Fibroblast of skin of right biceps (primary cell): ENCODE measurements around the gene VSTM4.

Experiments
- DNase-seq: peaks from one replicate; pipeline ENCODE4 v3.0.0-alpha.2; 2013

VSTM4 gene

DNA sequence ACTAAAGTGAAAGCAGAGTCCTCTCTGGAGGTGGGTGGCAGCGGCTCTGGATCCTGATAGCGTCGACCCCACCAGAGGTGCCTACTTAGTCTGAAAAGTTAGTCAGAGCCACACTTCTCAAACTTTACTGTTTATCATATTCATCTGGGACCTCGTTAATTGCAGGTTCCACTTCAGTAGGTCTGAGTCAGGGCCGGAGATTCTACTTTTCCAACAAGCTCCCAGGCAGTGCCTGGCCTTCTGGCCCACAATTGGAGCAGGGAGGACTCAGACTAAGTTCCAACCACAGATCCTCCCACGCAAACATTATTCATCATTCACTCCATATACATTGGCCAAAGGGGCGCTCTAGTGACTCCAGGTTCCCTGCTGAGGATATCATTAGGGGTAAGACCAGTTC lies 78.1 kb downstream of the VSTM4 start:
- DNase-seq = peak; percentile 58

DNA sequence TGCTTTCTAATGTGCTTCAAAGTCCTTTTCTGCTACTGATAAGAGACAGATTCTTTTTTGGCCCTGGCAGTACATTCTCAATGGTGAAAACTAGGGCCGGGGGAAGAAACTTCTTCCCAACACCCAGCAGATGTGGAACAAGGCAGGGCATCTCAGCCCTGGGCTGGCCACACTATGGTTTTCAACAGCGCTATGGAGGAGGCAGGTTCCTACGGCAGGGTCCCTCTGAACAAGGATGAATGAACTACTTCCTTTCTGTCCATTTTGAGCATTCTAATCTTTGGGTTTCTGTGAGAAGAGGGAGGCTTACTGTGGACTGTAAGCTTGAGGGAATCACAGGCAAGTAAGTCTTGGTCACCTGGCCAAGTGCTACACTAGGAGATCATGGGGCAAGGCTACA lies 78.7 kb downstream of the VSTM4 start:
- no peak for DNase-seq

DNA sequence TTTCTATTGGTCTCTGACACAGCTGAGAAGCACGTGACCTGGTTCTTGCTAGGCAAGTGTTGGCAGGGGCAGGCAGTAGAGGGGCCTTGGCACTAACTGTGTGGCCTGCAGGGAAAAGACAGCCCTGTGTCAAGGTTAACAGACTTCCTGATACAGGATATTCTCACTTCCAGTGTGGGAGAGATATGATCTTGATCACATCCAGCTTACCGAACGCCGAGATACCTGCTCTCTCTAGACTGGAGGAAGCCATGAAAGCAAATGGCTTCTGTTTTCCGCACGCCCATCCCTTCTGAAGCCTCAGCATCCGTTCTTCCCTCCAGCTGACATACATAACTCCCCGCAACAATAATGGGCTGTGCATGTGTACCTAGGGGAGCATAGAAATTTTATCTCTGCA lies 79.4 kb downstream of the VSTM4 start:
- DNase-seq = no peak

DNA sequence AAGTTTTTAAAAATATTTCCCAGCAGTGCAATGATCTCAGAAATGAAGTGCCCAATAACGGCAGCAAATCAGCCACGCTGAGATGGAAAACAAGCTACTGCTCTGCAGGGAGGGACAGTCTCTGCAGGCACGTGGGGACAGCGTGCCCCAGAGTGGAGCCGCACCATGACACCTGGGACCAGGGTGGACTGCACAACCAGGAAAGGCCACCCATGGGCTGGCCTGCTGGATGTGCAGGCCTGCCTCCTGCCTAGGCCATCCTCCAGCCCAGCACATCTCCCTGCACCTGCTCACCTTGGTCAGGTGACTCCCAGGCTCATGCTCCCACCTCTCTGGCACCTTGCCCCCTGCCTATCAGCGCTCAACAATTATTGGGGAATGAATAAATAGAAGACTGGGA lies 80.4 kb downstream of the VSTM4 start:
- no peak for DNase-seq

DNA sequence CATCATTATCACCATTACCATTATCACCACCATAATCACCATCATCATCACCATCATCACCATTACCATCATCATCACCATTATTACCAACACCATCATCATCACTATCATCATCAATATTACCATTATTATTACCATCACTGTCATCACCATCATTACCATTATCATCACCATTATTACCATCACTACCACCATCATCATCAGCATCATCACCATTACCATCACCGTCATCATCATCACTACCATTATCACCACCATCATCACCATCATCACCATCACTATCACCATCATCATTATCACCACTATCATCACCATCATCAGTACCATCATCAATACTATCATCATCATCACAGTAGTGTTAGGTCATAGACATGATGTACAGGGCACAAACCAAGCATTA lies 81.4 kb downstream of the VSTM4 start:
- DNase-seq = no peak

DNA sequence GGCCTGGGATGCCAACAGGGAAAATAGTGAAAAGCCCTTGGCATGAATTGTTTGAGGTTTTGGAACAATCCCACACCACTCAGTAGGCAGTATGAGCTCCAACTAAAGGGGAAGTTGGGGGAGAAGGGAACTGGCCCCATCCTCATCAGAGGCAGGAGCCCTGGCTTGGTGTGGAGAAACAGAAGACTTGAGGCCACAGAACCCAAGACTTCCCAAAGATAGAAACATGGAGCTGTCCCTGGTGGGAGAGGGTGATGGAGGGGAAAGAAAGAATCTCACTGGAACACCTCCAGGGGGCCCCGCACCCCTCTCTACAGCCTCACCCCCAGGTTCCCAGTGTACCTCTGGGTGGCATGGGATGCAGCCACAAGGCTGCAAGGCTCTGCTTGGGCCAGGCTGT lies 85.7 kb downstream of the VSTM4 start:
- DNase-seq = no peak

DNA sequence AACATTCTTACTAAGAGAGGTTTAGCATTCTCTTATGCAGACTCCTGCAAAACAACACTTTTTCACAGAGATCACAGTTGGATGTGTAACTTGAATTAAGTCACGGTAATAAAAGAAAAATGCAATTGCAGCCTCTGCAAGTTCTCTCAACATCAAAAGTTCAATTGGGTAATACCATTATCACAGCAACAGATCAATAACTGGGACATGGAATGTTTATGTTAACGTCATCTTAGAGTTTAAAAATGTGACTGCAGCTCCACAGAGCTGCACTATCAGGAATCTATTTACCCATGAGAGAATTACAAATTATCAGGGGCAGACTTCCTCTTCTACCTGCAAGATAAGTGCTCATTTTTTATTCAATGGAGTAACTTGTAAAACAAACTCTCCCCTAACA lies 86.7 kb downstream of the VSTM4 start:
- DNase-seq = no peak

DNA sequence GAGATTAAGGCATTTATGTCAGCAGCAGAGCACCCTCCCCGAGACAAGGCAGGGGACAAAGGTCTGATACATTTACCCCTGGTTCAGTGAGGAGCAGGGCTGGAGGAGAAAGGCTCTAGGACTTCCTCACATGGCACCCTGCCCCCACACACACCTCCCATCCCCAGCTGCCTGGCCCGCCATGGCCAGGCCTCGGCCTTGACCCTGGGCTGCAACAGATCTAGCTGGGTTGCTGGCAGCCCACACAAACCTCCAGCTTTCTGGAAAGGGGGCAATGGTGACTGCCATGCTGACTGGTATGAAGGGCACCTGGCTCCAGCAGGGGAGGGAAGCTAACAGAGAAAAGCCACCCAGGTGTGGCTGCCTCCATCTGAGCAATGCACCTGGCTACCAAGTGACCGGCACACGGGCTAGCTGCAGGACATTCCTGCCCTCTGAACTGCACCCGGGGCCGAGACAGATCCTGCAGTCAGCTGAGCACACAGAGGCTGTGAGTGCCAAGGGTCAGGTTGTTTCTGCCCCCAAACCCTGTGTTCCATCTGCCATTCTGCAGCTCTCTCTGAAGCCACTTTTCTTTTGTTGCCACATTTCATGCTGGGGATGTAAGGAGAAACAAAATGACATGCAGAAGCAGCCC lies 89.9 kb downstream of the VSTM4 start:
- no peak for DNase-seq

DNA sequence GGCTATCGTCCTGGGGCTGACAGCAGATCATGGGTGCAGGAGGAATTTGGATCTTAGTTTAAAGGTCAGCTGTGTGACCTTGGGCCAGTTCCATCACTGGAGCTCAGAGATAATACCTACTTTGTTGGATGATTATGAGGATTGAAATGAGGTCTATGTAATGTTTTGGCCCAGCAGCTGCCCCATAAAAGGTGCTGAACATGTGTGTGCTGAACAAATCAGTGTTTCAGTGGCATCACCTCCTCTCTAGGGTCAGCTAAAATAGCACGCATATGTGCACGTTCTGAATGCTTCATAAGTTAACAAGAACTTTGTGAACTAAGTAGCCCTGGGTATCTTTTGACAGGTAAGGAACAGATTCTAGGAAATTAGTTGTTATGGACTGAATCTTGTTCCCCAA lies 90.8 kb downstream of the VSTM4 start:
- no peak for DNase-seq

DNA sequence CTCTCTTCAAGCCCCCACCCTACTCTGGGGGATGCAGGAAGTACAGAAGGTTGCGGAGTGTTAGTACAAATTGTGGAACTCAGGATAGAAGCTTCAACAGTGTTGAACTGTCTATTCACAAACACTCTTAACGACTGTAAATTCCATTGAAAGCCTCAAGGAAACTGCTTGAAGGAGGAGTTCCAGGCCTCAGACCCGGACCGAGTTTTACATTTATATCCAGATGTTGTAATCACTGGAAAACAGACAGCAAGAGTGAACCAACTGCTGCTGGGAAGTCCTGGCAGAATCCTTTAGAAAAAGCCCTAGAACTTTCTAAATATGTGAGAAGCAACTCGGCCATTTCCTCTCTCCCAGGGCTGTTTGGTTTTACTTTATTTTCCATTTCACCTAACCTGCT lies 91.6 kb downstream of the VSTM4 start:
- DNase-seq = peak; percentile 13

DNA sequence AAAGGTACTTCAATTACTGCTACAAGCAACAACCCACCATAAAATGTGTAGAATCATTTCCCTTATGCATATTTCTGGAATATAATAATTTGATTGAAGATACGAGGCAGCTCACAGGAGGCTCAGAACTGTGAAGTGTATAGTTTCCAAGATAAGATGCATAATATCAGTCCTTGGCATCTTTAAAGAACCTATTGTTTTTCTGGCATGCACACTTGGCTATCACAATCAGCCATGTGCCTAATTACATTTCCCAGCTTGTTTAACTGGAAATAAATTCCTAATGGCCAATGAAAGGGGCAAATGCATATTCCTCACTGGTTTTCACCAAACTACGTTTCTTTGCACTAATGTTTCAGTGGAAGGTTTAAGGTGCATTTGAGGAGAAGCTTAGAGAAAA lies 92.3 kb downstream of the VSTM4 start:
- DNase-seq = no peak

DNA sequence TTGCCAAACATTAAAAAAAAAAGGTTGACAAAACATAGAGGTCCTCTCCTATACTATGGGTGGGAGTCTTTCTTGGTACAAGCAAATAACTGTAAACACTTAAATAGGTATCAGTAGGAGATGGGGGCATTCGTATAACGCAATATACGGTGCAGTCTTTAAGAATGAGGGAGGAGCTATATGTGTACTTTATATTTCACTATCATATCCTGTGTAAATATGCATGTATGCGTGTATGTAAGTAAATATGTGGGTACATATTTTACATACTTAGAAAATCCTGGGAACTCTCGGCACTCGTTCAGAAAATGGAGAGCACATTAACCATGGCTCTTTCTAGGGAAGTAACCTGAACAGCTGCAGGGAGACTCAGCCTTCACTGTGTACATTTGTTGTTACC lies 93.6 kb downstream of the VSTM4 start:
- DNase-seq = no peak

DNA sequence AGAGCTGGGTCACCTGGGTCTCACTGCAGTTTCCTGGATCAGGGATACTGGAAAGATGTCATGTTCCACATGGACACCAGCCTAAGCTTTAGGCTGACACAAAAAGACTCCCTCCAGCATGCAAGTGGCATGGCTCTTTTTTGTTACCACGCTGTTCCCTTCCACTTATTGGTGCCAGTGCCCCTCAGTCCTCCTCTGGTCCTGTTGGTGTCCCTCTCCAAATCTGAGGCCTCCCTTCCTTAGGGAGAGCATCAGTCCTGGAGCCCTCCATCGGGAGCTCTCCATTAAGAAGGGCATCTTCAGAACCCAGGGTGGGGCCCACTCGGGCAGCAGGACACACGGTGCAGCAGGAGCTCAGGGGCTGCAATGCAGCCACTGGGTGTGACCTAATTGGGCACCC lies 99.6 kb downstream of the VSTM4 start:
- DNase-seq = no peak

DNA sequence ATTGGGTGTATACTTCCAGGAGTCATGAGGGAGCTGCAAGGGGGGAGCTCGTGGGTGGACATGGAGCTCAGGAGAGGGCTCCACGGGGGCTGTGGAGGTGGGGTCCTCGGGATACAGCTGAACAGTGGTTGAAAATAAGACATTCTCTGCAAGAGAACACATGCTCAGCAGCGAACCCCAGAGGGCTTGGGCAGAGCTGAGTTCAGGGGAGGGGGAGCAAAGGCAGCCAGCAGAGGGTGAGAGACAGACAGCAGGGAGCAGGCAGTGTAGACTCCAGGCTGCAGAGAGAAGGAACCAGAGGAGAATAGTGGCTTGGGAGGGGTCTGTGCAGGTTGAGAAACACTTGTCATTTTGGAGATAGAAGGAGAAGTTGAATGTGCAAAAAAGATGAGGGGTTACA lies 102.7 kb downstream of the VSTM4 start:
- no peak for DNase-seq

DNA sequence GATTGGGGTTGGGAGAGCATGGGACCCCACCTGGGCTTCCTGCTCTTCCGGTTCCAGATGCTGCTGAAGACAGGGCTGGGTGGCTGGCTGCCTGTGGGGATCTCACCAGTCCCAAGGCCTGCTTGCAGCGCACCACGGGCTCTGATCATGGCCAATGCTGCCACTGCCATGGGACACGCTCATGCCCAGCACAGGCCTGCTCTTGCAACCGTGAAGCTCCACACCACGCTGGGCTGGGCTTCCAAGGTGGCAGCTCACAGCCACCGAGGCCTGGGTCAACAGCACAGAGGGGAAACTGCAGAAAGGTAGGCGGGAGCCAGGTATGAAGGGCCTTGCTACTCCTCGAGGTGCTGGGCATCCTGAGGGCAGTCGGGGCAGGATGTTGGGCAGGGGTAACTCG lies 103.6 kb downstream of the VSTM4 start:
- no peak for DNase-seq

DNA sequence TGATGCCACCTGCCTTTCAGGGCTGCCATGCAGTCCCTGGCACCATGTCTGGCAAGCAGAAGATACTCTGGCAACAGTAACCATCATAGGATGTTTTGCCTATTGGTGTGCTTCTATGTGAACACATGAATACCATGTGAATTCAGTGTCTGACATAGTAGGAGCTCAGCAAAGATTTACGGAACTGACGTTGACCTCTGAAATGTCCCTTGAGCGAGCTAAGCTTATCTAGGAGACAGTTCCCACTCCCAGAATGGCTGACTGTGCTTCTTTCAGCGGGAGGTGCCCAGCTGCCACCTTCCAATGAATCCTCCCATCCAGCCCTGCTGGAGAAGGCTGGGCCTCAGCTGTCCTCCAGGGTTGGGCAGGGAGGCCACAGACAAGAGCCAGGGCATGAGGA lies 104.5 kb downstream of the VSTM4 start:
- no peak for DNase-seq

DNA sequence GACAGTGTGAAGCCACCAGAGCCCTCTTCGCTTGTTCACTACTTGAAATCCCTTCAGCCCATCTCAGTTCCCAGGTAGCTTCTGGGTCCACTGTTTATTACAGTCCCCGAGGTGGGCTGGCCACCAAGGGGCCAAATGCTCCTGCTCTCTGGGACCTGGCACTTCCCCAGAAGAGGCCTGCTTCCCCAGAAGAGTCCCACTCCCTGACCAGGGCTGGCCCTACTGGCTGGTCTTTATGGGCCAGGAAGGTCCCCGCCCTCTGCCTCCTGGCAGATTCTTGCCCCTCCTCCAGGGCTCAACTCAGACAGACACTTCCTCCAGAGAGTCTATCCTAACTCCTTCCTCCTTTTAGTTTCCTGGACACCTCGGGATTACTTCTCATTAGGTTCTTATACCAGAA lies 105.0 kb downstream of the VSTM4 start:
- DNase-seq = no peak

DNA sequence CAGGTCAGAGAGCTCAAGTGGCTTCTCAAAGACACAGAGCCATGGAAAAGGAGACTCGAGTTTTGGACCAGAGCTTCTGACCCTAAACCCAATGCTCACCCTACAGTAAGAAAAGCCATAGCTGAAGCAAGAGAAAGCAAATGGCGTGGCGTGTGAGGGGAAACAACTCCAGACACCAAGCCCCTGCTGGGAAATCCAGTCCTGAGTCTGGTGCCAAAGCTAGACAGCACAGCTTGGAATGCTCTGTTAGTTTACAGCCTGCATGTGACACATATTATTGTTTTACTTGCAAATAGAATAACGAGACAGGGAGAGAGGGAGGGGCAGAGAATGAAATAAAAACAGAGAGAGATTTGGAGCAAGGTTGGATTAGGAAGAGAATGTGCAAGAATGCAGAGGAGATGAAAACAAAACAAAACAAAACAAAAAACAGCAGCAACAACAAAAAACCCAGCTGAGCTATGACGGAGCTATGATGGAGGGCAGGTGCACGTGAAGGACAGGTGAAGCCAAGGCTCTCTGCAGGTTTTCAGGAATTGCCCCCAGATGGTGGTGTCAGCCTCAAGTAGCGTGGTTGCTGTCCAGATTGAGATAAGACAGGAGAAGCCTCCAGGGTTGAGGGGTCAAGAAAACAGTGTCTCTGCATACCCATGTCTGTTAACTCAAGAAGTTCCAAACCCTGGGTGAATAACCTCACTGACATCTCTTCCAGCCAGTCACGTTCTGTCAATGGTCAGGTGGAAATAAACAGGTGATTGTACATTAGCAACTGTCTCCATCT lies 105.9 kb downstream of the VSTM4 start:
- no peak for DNase-seq

DNA sequence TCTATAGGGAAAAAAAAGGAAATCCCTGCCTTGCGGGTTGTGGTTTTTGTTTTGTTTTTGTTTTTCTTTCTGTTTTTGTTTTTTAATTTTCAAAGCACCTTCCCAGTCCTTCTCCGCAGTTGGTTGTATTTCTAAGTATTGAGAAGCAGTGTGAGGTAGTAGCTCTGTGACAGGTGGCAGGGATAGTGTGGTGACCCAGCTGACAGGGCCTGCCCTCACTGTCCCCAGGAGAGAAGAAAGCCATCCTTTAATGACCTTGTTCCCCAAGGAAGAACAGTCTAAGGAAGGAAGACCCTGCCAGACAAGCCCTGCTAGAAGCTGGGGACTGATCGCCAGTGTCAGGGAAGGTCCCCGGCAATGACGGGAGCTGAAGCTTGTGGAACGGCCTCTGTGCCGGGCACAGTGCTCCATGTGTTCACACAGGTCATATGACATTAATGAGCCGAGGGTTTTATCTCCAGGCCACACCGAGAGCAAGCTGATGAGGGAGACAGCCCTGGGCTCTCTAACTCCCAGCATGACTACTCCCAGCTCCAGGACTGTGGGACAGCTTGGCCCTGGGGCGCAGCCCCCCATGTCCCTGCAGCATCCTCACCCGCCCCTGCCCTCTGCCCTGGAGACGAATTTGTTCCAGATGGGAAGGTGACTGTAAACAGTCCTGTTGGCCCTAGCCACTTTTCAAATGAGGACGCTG lies 106.7 kb downstream of the VSTM4 start:
- no peak for DNase-seq

DNA sequence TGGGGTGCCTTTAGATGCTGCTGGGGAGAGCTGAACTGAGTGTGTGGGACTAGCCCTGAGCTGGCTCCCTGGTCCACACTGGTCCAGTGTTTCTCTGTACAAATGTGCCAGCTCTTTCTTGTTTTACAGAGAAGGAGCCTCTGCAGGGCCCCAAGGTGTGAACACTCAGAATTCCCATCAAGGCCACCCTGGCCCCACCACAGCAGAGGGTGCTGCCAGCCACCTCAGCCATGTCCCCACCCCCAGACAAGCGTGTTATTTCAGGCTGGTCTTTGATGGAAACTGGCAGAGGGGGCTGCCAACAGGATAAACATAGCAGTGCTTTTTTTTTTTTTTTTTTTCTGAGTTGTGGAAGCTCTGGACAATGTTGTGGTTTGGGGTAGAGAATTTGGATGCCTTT lies 107.2 kb downstream of the VSTM4 start:
- DNase-seq = no peak

DNA sequence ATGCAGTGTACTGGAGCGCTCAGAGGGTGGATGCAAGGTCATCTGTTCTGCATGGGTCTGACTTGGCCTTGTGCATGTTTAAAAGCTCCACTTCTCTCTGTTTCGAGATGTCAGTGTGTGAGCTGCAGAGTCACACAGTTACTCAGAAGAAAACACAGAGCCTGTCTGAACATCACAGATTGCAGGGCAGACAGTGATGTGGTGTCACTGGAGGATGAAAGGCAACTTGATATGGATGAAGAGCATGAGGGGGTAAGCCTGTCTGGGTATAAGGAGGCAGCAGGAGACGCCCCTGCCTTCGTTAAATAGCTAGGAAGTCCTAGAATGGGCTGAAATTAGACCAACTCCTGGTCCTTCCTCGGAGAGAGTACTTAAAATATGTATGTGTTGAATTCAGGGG lies 108.2 kb downstream of the VSTM4 start:
- DNase-seq = no peak

DNA sequence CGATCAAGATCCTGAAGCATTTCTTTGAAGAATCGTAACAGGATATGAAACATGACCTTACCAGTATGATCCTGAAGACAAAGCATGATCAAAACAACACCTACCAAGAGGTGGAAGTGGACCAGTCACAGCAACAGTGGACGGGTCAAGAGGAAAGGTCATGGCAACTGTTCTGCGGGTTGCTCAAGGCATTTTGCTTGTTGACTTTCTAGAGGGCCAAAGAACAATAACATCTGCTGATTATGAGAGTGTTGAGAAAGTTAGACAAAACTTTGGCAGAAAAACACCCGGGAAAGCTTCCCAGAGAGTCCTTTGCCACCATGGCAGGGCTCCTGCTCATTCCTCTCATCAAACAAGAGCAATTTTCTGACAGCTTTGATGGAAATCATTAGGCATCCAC lies 110.1 kb downstream of the VSTM4 start:
- no peak for DNase-seq

DNA sequence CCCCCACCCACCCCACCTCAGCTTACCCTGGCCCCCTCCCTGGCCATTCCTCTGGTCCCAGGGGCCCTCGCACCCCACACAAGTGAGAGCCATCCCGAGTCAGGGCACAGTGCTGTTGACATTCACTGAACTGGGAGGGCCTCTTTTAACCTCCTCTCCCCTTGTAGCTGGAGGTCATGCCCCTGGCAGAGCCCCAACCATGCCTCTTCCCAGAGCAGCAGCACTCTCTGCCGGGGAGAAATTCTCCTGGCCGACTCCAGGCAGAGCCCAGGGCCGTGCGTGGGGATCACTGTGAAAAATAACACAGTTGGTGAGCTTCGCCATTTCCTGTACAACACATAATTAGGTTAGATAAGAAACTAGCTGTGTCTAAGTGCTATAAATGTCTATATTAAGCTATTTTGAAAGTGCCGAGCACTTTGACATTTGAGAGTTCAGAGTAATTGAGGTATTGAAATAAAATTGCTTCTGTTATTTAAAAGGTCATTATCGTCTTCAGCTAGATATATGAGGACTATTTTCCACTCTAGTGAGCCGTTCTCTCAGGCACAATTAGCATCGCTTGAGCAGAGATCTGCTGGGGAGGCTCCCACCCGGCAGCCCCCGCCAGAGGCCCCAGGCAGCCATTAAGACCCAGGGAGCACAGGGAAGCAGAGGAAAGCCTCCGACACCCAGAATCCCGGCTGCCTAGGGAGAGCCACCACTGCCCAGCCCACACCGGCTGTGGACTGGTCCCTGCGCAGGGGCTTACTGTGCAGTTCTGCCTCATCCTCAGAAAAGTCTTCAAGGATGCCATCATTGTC lies 113.3 kb downstream of the VSTM4 start:
- no peak for DNase-seq

DNA sequence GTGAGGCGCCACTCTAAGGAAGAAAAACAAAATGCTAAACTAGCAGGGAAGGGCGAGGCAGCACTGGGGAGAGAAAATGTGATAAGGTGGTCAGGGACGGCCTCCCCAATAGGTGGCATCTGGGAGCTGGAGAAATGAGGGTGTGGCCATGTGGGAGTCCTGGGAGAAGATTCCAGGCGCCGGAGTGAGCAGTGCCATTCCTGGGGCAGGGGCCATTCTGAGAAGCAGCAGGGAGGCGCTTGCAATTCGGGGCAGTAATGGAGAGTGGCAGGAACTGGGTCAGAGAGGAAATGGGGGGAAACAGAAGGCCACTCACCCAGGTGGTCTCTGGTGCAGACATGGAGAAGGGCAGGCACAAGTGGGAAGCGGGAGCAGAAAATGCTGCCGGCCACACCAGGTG lies 113.9 kb downstream of the VSTM4 start:
- DNase-seq = peak; percentile 12
